H1 (cell line): ENCODE results near the gene CNOT1.

Experiments
- POLR2AphosphoS5 ChIP-seq: IDR thresholded peaks from 2 replicates; pipeline ENCODE4 v1.6.1; 2011; ENCODE audit warnings: low read depth, low read length
- TF ChIP-seq, protein P1 (sequence below), 3 experiments: IDR thresholded peaks; 1 replicate in 2 of 3; 2 replicates in 1 of 3; pipeline versions ENCODE4 v1.5.1 to v1.6.1; 2011; ENCODE audit warnings: low read length in 3 of 3, mild to moderate bottlenecking in 3 of 3, inconsistent platforms in 2 of 3, low read depth in 1 of 3, moderate library complexity in 1 of 3; ENCODE audit not compliant: insufficient read depth in 1 of 3; ENCODE audit errors: control extremely low read depth in 1 of 3

DNA sequence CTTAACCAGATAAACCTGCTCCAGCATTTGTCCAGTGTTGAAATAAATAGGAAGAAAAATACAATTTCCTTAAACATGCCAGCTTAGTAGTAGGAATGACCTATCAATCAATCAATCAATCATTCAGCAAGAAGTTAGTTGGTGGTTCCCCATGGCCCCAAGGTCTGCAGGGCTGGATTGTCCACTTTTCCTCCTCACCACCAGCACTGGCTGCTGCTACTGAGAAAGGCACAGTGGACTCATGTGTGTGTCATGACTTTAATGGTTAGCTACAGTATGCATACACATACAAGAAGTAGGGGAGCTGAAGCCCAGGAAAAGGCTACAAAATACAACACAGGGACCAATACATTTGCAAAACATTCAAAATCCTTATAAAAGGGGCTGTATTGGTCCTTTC lies 109.9 kb downstream of the CNOT1 start:
- TF ChIP-seq, protein P1, sequence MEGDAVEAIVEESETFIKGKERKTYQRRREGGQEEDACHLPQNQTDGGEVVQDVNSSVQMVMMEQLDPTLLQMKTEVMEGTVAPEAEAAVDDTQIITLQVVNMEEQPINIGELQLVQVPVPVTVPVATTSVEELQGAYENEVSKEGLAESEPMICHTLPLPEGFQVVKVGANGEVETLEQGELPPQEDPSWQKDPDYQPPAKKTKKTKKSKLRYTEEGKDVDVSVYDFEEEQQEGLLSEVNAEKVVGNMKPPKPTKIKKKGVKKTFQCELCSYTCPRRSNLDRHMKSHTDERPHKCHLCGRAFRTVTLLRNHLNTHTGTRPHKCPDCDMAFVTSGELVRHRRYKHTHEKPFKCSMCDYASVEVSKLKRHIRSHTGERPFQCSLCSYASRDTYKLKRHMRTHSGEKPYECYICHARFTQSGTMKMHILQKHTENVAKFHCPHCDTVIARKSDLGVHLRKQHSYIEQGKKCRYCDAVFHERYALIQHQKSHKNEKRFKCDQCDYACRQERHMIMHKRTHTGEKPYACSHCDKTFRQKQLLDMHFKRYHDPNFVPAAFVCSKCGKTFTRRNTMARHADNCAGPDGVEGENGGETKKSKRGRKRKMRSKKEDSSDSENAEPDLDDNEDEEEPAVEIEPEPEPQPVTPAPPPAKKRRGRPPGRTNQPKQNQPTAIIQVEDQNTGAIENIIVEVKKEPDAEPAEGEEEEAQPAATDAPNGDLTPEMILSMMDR (IDR thresholded peaks at IDR 0.05; ENCODE audit: control extremely low read depth in 1 of 3, insufficient read depth in 1 of 3, low read depth in 1 of 3, low read length in 3 of 3), result no peak
- peak; percentile 78 for TF ChIP-seq POLR2AphosphoS5
